ENCODE results near the gene GLTP.
"Not testable (repeated sequence)": the region's sequence is repeated elsewhere in the genome, so short reads cannot be mapped to it uniquely, and the experiment has no call there.

Gene GLTP

DNA sequence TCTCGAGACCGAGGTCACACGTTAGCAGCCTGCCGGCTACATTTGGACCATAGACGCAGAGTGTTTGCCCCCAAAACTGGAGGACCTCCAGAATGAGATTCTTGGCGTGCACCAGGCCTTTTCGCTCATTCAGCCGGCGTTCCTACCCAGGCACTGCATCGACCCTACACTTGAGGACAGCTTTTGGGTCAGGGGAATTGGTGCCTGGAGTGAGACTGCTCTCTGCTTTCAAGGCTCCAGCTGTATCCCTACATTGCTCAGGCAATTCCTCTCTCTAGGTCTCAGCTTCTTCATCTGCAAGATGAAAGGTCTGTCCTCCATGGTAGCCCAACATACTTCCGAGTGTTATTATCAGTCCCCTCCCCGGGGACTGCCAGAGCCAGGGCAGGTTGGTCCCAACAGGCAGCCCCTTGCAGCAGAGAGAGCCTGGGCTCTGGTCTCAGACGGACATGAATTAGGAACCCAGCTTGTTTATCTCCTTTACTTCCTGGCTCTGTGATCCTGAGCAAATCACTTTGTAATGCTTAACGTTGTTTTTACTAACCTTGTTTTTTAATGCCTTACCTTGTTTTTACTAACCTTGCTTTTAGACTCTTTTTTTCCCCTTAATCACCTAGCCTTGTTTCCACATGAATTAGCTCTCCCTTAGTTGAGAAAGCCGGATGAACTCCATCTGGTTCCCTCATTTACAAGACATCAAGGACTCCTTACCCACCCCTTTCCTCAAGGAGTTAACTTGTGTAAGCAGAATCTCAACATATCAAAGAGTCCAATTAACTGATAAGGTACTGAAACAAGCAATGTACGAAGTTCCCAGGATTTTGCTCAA is 20.6 kb upstream of the GLTP start:
- DNase-seq, result no peak

DNA sequence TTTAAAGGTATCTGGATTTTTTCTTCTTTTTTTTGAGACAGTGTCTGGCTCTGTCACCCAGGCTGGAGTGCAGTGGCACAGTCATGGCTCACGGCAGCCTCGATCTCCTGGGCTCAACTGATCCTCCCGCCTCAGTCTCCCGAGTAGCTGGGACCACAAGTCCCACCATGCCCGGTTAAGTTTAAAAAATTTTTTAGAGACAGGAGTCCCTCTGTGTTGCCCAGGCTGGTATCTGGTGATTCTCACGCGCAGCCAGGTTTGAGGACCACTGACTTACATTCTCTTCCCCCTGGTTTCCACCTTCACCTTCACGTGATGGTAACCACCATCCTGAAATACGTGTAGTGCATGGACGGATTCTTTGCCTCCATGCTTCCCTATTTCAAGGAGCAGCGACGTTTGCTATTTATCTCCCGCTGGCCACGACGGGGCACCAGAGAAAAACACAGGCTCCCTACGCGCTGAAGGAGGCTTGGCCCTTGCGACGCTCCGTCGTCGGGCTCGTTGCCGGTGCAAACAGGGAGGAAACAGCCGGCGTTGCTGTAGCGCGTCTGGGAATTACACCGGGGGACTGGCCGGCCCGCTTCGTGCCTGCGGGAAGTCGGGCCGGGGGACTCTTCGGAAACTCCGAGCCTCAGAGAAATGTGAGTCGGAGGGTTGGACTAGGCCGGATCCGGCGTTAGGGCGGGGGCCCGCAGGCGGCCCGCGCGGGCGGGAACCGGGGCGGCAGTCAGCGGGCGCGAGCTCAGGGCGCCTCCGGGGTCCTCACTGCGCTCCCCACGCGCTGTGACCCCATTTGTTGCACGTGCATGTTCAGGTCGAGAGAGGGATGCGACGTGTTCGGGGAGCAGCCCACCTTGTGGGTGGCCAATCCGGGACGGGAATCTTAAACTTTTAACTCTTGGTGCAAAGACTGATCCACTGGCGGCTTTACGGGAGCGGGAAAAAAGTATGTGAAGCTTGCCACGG is 19.7 kb upstream of the GLTP start, which contains the start of gene TCHP:
TSS of gene TCHP (plus strand) at position 492 of the 969 bp plus-strand sequence. CDS start 2,753 bp downstream, outside the sequence.
- DNase-seq, result peak; percentile 47

- not testable (repeated sequence) for DNase-seq
These were observed 19.0 kb upstream of the GLTP start for GRCh38 chr12:109899345-109899744.

DNA sequence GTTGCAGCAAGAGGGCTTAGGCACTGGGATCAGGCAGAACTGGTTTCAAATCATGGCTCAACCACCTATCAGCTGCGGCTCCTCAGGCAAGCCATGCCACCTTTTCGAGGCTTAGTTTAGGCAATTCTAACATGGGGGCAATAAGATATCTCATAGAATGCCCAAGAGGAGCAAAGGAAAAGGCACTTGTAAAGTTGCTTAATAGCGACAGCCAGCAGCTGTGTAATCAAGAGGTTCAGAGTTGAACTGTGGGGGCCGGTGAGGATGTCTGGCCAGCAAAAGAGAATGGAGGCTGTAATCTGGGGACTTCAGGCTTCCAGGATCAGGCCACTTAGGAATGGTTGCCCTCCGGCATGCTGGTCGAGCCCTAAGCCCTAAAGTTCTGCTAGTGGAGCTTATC is 16.7 kb upstream of the GLTP start:
- DNase-seq, result no peak

DNA sequence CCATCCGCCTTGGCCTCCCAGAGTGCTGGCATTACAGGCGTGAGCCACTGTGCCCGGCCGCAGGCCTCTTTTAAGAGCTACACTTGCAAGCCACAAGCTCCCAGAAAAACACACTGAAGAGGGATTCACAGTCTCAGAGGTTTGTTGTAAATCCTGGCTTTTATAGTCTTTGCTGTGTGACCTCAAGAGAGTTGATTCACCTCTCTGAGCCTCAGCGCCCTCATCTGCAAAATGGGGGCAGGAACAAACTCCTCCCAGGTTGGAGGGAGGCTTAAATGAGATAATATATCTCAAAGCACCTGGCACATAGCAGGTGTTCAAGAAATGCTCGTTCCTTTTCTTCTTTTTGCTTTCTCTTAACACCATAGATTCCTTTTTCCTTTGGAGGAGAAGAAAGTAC is 15.8 kb upstream of the GLTP start:
- no peak for DNase-seq

DNA sequence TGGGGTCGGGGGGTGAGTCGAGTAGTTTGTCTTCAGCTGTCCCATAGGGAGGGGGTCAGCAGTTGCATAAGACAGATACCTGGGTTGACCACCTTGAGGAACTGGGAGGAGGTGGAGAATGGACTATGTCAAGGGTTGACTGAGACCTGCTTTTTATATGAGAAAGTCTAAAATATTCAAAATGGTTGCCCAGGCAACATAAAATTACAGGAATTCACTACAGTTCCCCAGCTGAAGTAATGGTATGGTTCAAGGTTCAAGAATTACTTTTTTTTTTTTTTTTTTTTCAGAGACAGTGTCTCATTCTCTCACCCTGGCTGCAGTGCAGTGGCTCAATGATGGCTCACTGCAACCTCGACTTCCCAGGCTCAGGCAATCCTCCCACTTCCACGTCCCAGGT is 14.6 kb upstream of the GLTP start:
- no peak for DNase-seq

- no peak for DNase-seq
These were observed 13.1 kb upstream of the GLTP start for GRCh38 chr12:109893261-109893995.

GRCh38 chr12:109892748-109893147 is 12.4 kb upstream of the GLTP start:
- DNase-seq, result no peak

GRCh38 chr12:109892165-109892715 is 11.9 kb upstream of the GLTP start:
- DNase-seq, result no peak

DNA sequence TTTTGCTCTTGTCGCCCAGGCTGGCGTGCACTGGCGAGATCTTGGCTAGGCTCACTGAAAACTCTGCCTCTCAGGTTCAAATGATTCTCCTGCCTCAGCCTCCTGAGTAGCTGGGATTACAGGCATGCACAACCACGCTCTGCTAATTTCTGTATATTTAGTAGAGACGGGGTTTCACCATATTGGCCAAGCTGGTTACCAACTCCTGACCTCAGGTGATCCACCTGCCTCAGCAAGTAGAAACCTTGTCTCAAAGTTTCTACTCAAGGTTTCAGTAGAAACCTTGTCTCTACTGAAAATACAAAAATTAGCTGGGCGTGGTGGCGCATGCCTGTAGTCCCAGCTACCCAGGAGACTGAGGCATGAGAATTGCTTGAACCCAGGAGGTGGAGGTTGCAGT is 11.4 kb upstream of the GLTP start:
- not testable (repeated sequence) for DNase-seq

- DNase-seq, result no peak
These were observed 10.4 kb upstream of the GLTP start for GRCh38 chr12:109890620-109891170.

DNA sequence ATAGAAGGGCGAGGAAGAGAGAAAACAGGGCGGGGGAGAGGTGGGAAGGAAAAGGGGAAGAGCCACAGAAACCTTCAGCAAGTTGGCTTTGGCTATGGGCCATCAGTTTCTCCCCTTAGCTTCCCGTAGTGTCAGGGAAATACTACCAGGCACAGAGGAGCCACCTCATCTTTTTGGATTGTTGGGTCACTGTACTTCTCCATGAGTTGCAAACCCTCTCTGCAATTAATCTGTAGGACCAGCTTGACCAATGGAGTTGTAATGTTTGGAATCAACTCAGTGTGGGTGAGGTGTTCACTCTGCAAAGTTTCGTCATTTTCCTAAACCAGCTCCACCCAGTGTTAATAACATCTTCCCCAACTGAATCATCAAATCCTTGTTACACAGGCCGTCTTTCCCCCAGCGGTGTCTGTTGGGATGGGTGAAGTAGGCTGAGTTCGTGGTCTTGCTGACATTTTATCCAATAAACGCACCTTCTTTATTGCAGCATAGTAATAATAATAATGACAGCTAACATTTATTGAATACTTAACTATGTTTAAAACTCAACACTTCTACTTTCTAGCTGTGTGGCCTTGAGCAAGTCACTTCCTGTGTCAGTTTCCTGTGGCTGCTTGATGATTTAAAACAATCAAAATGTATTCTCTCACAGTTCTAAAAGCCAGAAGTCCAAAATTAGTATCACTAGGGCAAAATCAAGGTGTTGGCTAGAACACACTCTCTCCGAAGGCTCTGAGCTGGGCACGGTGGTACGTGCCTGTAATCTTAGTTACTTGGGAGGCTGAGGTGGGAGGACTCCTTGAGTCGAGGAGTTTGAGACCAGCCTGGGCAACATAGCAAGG is 8.1 kb upstream of the GLTP start:
- DNase-seq, result peak; percentile 15

DNA sequence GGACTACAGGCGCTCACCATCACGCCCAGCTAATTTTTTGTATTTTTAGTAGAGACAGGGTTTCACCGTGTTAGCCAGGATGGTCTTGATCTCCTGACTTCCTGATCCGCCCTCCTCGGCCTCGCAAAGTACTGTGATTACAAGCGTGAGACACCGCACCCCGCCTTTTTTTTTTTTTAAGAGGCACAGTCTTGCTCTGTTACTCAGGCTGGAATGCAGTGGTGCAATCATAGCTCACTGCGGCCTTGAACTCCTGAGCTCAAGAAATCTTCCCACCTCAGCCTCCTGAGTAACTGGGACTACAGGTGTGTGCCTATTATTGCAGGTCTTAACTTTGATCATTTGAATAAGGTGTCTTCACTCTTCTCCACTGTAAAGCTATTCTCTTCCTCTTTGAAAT is 5.3 kb upstream of the GLTP start:
- no peak for DNase-seq

GRCh38 chr12:109883461-109883860 is 3.1 kb upstream of the GLTP start:
- no peak for DNase-seq

GRCh38 chr12:109881752-109882151 is 1.4 kb upstream of the GLTP start:
- DNase-seq, result no peak

DNA sequence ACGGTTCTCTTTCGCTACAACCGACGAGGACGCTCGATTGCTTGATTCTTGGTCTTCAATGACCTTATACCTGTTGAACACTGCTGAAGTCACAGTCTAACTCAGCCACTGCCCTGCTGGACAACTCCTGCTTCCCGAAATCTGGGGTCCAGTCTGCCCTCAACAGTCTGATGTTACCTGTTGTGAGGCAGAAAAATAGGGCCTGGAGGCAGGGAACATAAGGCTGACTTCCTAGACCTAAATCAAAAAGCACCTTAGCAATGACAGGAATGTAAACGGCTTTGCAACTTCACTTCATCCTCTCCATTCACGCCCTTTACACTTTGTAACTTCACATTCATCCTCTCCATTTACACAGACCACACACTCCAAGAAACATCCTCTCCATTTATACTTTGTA is 597 bp upstream of the GLTP start:
- no peak for DNase-seq

- DNase-seq, result no peak
These were observed 844 bp downstream of the GLTP start for GRCh38 chr12:109879351-109880042.

DNA sequence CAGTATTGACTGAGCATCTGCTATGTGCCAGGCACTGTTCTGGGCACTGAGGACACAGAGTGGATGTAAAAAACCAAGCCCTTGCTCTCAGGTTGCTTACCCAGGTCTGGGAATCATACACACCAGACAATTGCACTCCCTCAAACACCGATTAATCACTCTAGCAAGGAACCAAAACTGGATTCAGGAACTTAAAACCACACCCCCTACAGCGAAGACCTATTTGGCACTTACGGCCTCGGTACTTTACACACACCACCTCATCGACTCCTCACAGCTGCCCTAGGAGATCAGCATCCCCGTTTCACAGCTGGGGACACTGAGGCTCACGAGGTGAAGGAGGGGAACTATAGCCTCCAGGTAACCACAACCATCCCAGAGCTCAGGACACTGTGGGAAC is 1.6 kb downstream of the GLTP start:
- no peak for DNase-seq

GRCh38 chr12:109878247-109878625 is 2.1 kb downstream of the GLTP start:
- DNase-seq, result no peak

DNA sequence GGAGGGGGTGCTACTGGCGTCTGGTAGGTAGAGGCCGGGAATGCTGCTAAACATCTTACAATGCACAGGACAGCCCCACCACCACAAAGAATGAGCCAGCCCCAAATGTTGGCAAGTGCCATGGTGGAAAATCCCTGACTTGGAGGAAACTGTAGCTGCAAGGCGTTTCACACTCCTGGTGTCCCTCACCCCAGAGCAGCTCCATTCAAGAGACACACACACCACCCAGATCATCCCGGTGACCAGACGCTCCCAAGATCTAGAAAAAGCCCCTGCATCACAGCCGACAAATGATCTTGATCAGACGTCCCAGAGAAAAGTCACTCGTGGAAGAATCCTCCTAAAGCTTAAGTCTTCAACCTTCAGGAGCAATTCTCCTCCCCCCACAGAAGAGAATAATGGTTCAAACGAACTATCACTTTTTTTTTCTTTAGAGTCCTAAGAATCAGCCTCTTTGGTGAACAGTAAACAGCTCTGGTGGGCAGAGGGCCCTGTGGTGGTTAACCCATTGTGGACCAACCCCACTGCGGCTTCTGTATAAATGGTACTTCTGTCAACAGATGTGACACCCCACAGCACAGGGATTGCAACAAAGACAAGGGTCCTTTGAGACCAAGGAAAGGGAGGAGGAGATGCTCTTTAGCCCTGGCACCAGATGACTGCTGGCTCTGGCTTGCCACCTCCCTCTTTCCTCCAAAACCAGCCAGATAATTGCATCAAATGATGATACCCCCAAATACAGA is 2.7 kb downstream of the GLTP start:
- DNase-seq, result no peak
